Astrocyte (in vitro differentiated cells and primary cell): Measurements from ENCODE around the gene ABL2. TPM values are rescaled to one million over a fixed set of nuclear protein-coding genes. Genes with fewer than 3 reads are reported as not detected.

Source experiments
- DNase-seq: peaks from one replicate; pipeline ENCODE4 v3.0.0-alpha.2; 2010; ENCODE audit warnings: low read depth
- FAIRE-seq: peaks from 2 replicates; lab custom pipeline; 2011; peaks lifted over from hg19 to GRCh38; lab: Jason Lieb, UNC
- H2AFZ ChIP-seq: 2 replicates; pipeline ENCODE4 v1.6.0; 2012; ENCODE audit warnings: low read depth, low read length, inconsistent platforms
- H3K27ac ChIP-seq: 2 replicates; pipeline ENCODE4 v1.5.1; 2011; ENCODE audit warnings: low read depth, low read length, inconsistent platforms
- H3K27me3 ChIP-seq: 2 replicates; pipeline ENCODE4 v1.6.0; 2011; ENCODE audit warnings: low read length, inconsistent platforms; ENCODE audit not compliant: insufficient read depth
- H3K36me3 ChIP-seq: 2 replicates; pipeline ENCODE4 v1.5.1; 2011; ENCODE audit warnings: low read length, inconsistent platforms; ENCODE audit not compliant: insufficient read depth
- H3K4me1 ChIP-seq: 2 replicates; pipeline ENCODE4 v1.5.1; 2011; ENCODE audit warnings: low read length, inconsistent platforms; ENCODE audit not compliant: insufficient read depth
- H3K4me2 ChIP-seq: 2 replicates; pipeline ENCODE4 v1.6.0; 2012; ENCODE audit warnings: low read length, inconsistent platforms
- H3K4me3 ChIP-seq: 2 replicates; pipeline ENCODE4 v1.5.1; 2011; ENCODE audit warnings: low read depth, mild to moderate bottlenecking, low read length, inconsistent platforms; ENCODE audit not compliant: insufficient read depth
- H3K79me2 ChIP-seq: 2 replicates; pipeline ENCODE4 v1.6.0; 2012; ENCODE audit warnings: mild to moderate bottlenecking, low read length, inconsistent platforms; ENCODE audit not compliant: insufficient read depth
- H3K9ac ChIP-seq: 2 replicates; pipeline ENCODE4 v1.6.0; 2012; ENCODE audit warnings: mild to moderate bottlenecking, low read length, inconsistent platforms
- H3K9me3 ChIP-seq: 2 replicates; pipeline ENCODE4 v1.5.1; 2012; ENCODE audit warnings: low read depth, mild to moderate bottlenecking, low read length, inconsistent platforms; ENCODE audit not compliant: insufficient read depth
- H4K20me1 ChIP-seq: 2 replicates; pipeline ENCODE4 v1.6.0; 2012; ENCODE audit warnings: low read length, inconsistent platforms; ENCODE audit not compliant: insufficient read depth
- H3K27ac Mint-ChIP-seq: one replicate; pipeline ENCODE4 v1.8.0; 2021; ENCODE audit warnings: mild to moderate bottlenecking, mixed read lengths; ENCODE audit not compliant: unreplicated experiment
- H3K27me3 Mint-ChIP-seq: one replicate; pipeline ENCODE4 v1.8.0; 2021; ENCODE audit warnings: low read depth, mixed read lengths; ENCODE audit not compliant: unreplicated experiment
- H3K36me3 Mint-ChIP-seq: one replicate; pipeline ENCODE4 v1.8.0; 2021; ENCODE audit warnings: low read depth, mixed read lengths; ENCODE audit not compliant: unreplicated experiment
- H3K4me1 Mint-ChIP-seq: one replicate; pipeline ENCODE4 v1.8.0; 2021; ENCODE audit warnings: low read depth, mixed read lengths; ENCODE audit not compliant: unreplicated experiment
- H3K4me3 Mint-ChIP-seq: one replicate; pipeline ENCODE4 v1.8.0; 2021; ENCODE audit warnings: mild to moderate bottlenecking, moderate library complexity, mixed read lengths; ENCODE audit not compliant: unreplicated experiment
- H3K9me3 Mint-ChIP-seq: one replicate; pipeline ENCODE4 v1.8.0; 2021; ENCODE audit warnings: mild to moderate bottlenecking, mixed read lengths; ENCODE audit not compliant: unreplicated experiment
- CTCF ChIP-seq: IDR thresholded peaks from 2 replicates; pipeline ENCODE4 v1.5.1; 2011; ENCODE audit warnings: low read depth, mild to moderate bottlenecking, inconsistent platforms, low read length, moderate library complexity; ENCODE audit not compliant: insufficient read depth
- EZH2 ChIP-seq: IDR thresholded peaks from 2 replicates; pipeline ENCODE4 v1.6.1; 2012; ENCODE audit warnings: mild to moderate bottlenecking, low read length, inconsistent platforms; ENCODE audit not compliant: insufficient read depth
- total RNA-seq: library from RNA; stranded (reverse); gene quantifications from 2 replicates; pipeline ENCODE4 v1.2.1, GENCODE V29; 2021

The ABL2 gene
- total RNA-seq, 1 donor from 2014 or later, result 110 TPM

DNA sequence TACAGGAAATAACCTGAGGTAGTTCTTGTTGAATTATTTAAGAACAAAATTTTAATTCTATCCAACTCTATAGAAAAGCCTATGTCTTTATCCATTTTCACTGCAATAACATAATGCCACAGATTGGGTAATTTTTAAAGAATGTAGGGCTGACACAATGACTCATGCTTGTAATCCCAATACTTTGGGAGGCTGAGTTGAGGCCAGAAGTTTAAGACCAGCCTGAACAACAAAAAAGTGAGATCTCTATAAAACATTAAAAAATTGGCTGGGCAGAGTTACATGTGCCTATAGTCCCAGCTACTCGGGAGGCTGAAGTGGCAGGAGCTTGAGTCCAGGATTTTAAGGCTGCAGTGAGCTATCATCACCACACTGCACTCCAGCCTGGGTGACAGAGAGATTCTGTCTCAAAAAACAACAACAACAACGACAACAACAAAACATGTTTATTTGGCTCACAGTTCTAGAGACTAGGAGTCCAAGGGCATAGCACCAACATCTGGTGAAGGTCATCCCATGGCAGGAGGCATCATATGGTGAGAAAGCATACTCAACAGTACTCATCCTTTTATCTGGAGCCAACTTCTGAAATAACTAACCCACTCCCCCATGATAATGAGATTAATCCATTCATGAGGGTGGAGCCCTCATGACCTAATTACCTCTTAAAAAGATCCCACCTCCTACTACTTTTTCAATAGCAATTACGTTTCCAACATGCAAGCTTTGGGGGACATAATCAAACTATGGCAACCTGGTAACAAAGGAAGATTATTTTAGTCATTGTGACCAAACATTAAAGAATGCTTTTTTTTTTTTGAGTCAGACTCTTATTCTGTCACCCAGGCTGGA, 59.6 kb downstream of the ABL2 start:
- H3K4me3 Mint-ChIP-seq, result no peak overlapping the region
- peaks cover 32% of the 10 kb centered on the region for H3K4me1 Mint-ChIP-seq
- Histone ChIP-seq H3K4me2 (peak overlapping the region; percentile 67), H3K36me3 (no peaks in the 10 kb centered on the region), H2AFZ (no peak overlapping the region), H4K20me1 (no peaks in the 10 kb centered on the region), H3K9ac (peak overlapping the region; percentile 41), H3K4me1 (peaks cover 21% of the 10 kb centered on the region), H3K27me3 (no peaks in the 10 kb centered on the region), H3K4me3 (no peak overlapping the region), H3K9me3 (no peaks in the 10 kb centered on the region), H3K79me2 (peaks cover 62% of the 10 kb centered on the region), H3K27ac (peak overlapping the region; percentile 66)
- H3K27me3 Mint-ChIP-seq, result no peaks in the 10 kb centered on the region
- H3K9me3 Mint-ChIP-seq, result no peaks in the 10 kb centered on the region
- no peaks in the 10 kb centered on the region for H3K36me3 Mint-ChIP-seq
- FAIRE-seq (no peak), DNase-seq (peak; percentile 77)
- peak overlapping the region; percentile 3 for H3K27ac Mint-ChIP-seq
- no peak for TF ChIP-seq CTCF
- TF ChIP-seq EZH2, result no peak

- Mint-ChIP-seq H3K27me3 (no peaks in the 10 kb centered on the region), H3K27ac (no peak overlapping the region), H3K4me3 (no peak overlapping the region), H3K9me3 (no peaks in the 10 kb centered on the region), H3K36me3 (no peaks in the 10 kb centered on the region), H3K4me1 (peaks cover 44% of the 10 kb centered on the region)
- no peaks in the 10 kb centered on the region for H4K20me1 ChIP-seq
- H3K79me2 ChIP-seq, result peaks cover 69% of the 10 kb centered on the region
- DNase-seq (no peak), FAIRE-seq (no peak)
- no peaks in the 10 kb centered on the region for H3K9me3 ChIP-seq
- TF ChIP-seq CTCF, result no peak
- TF ChIP-seq EZH2, result no peak
- H3K9ac ChIP-seq, result no peak overlapping the region
- no peak overlapping the region for H3K4me3 ChIP-seq
- H3K4me2 ChIP-seq, result no peak overlapping the region
- no peaks in the 10 kb centered on the region for H3K27me3 ChIP-seq
- no peak overlapping the region for H2AFZ ChIP-seq
- H3K36me3 ChIP-seq, result no peaks in the 10 kb centered on the region
- peaks cover 31% of the 10 kb centered on the region for H3K4me1 ChIP-seq
- H3K27ac ChIP-seq, result no peak overlapping the region
Measured at GRCh38 chr1:179168536-179168935, 60.9 kb downstream of the ABL2 start.

GRCh38 chr1:179167955-179168354, 61.5 kb downstream of the ABL2 start:
- Mint-ChIP-seq H3K9me3 (no peaks in the 10 kb centered on the region), H3K4me3 (no peak overlapping the region), H3K4me1 (peaks cover 44% of the 10 kb centered on the region), H3K27ac (no peak overlapping the region), H3K36me3 (no peaks in the 10 kb centered on the region), H3K27me3 (no peaks in the 10 kb centered on the region)
- H3K4me3 ChIP-seq, result no peak overlapping the region
- no peaks in the 10 kb centered on the region for H3K9me3 ChIP-seq
- no peak overlapping the region for H3K4me2 ChIP-seq
- no peaks in the 10 kb centered on the region for H4K20me1 ChIP-seq
- no peak overlapping the region for H2AFZ ChIP-seq
- no peak overlapping the region for H3K27ac ChIP-seq
- FAIRE-seq, result no peak
- H3K4me1 ChIP-seq, result peaks cover 31% of the 10 kb centered on the region
- H3K27me3 ChIP-seq, result no peaks in the 10 kb centered on the region
- peaks cover 75% of the 10 kb centered on the region for H3K79me2 ChIP-seq
- DNase-seq, result no peak
- no peaks in the 10 kb centered on the region for H3K36me3 ChIP-seq
- H3K9ac ChIP-seq, result no peak overlapping the region
- TF ChIP-seq EZH2 (no peak), CTCF (no peak)
